Endothelial cell (in vitro differentiated cells): ENCODE measurements around the gene TMEM178B. TPM values are rescaled to one million over a fixed set of nuclear protein-coding genes. Genes with fewer than 3 reads are reported as not detected.
"Not testable (repeated sequence)": the region's sequence is repeated elsewhere in the genome, so short reads cannot be mapped to it uniquely, and the experiment has no call there.

Experiments
- DNase-seq: peaks from one replicate; pipeline ENCODE4 v3.0.0; 2021; ENCODE audit warnings: low spot score
- H3K27ac Mint-ChIP-seq: one replicate; pipeline ENCODE4 v1.8.0; 2021; ENCODE audit warnings: mixed read lengths, inconsistent platforms; ENCODE audit not compliant: unreplicated experiment
- H3K27me3 Mint-ChIP-seq: one replicate; pipeline ENCODE4 v1.8.0; 2021; ENCODE audit warnings: mild to moderate bottlenecking, moderate library complexity, mixed read lengths, inconsistent platforms; ENCODE audit not compliant: unreplicated experiment
- H3K36me3 Mint-ChIP-seq: one replicate; pipeline ENCODE4 v1.8.0; 2021; ENCODE audit warnings: mild to moderate bottlenecking, low read depth, mixed read lengths, inconsistent platforms; ENCODE audit not compliant: unreplicated experiment
- H3K4me1 Mint-ChIP-seq: one replicate; pipeline ENCODE4 v1.8.0; 2021; ENCODE audit warnings: mild to moderate bottlenecking, mixed read lengths, inconsistent platforms; ENCODE audit not compliant: unreplicated experiment
- H3K4me3 Mint-ChIP-seq: one replicate; pipeline ENCODE4 v1.8.0; 2021; ENCODE audit warnings: mild to moderate bottlenecking, mixed read lengths, inconsistent platforms; ENCODE audit not compliant: unreplicated experiment
- H3K9me3 Mint-ChIP-seq: one replicate; pipeline ENCODE4 v1.8.0; 2021; ENCODE audit warnings: mixed read lengths, inconsistent platforms; ENCODE audit not compliant: unreplicated experiment
- CTCF ChIP-seq: fragments of 200-600 bp; sonication (generic); IDR thresholded peaks from one replicate; pipeline ENCODE4 v1.5.0; 2021; ENCODE audit warnings: antibody characterized with exemption; ENCODE audit not compliant: unreplicated experiment
- total RNA-seq: library from RNA; stranded (reverse); fragmentation: NEBNext Ultra II Directional; extraction: Animal tissue kit (Norgen Biotek cat#: 25700); gene quantifications from one replicate; pipeline ENCODE4 v1.2.1, GENCODE V29; 2021; ENCODE audit not compliant: unreplicated experiment

The TMEM178B gene
- total RNA-seq, 1 donor from 2014 or later: 0.28 TPM

- H3K9me3 Mint-ChIP-seq: no peaks in the 10 kb centered on the region
- no peak overlapping the region for H3K27ac Mint-ChIP-seq
- DNase-seq: no peak
- H3K4me1 Mint-ChIP-seq: peaks cover 4% of the 10 kb centered on the region
- TF ChIP-seq CTCF: no peak
- peaks cover 5% of the 10 kb centered on the region for H3K36me3 Mint-ChIP-seq
- peaks cover 4% of the 10 kb centered on the region for H3K27me3 Mint-ChIP-seq
- H3K4me3 Mint-ChIP-seq: no peak overlapping the region
Observed at GRCh38 chr7:141045842-141046620, 27.8 kb upstream of the TMEM178B start.

GRCh38 chr7:141053626-141054025, 20.2 kb upstream of the TMEM178B start:
- no peak for TF ChIP-seq CTCF
- H3K4me3 Mint-ChIP-seq: no peak overlapping the region
- no peaks in the 10 kb centered on the region for H3K27me3 Mint-ChIP-seq
- no peak overlapping the region for H3K27ac Mint-ChIP-seq
- DNase-seq: no peak
- H3K4me1 Mint-ChIP-seq: no peaks in the 10 kb centered on the region
- H3K36me3 Mint-ChIP-seq: no peaks in the 10 kb centered on the region
- no peaks in the 10 kb centered on the region for H3K9me3 Mint-ChIP-seq

DNA sequence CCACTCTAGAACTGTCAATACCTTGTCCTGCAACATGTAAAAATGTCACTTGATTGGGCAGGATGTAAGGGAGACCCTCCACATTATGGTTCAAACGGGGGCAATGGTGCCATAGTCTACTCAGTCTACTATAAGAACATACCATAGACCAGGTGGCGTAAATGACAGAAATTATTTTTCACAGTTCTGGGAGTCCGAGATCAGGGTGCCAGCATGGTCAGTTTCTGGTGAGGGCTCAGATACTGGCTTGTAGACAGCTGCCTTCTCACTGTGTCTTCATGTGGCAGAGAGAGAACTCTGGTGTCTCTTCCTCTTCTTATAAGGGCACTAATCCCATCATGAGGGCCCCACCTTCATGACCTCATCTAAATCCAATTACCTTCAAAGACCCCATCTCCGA, 18.7 kb upstream of the TMEM178B start:
- no peaks in the 10 kb centered on the region for H3K36me3 Mint-ChIP-seq
- no peaks in the 10 kb centered on the region for H3K9me3 Mint-ChIP-seq

GRCh38 chr7:141057788-141058187, 16.1 kb upstream of the TMEM178B start:
- Mint-ChIP-seq H3K27me3 (no peaks in the 10 kb centered on the region), H3K4me1 (no peaks in the 10 kb centered on the region), H3K36me3 (no peaks in the 10 kb centered on the region), H3K4me3 (no peak overlapping the region), H3K9me3 (no peaks in the 10 kb centered on the region), H3K27ac (no peak overlapping the region)
- no peak for TF ChIP-seq CTCF
- no peak for DNase-seq

More for the DNA sequence above, 18.7 kb upstream of the TMEM178B start:
- no peaks in the 10 kb centered on the region for H3K4me1 Mint-ChIP-seq
- H3K27me3 Mint-ChIP-seq: no peaks in the 10 kb centered on the region
- no peak for DNase-seq
- no peak overlapping the region for H3K27ac Mint-ChIP-seq
- no peak for TF ChIP-seq CTCF
- H3K4me3 Mint-ChIP-seq: no peak overlapping the region

DNA sequence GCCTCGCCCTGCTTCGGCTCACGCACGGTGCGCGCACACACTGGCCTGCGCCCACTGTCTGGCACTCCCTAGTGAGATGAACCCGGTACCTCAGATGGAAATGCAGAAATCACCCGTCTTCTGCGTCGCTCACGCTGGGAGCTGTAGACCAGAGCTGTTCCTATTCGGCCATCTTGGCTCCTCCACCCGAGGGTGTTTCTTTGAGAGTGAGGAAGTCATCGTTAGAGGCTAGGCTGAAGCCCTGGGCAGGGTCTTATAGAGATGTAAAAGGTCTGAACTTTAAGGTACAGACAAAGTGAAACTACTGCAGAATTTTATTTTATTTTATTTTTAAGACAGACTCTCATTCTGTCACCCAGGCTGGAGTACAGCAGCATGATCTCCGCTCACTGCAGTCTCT, 6.0 kb upstream of the TMEM178B start:
- DNase-seq, H3K36me3 Mint-ChIP-seq, H3K4me3 Mint-ChIP-seq, H3K27ac Mint-ChIP-seq, H3K27me3 Mint-ChIP-seq, H3K9me3 Mint-ChIP-seq, H3K4me1 Mint-ChIP-seq: not testable (repeated sequence)
